ENCODE measurements around the gene SMCO2.

Gene SMCO2

DNA sequence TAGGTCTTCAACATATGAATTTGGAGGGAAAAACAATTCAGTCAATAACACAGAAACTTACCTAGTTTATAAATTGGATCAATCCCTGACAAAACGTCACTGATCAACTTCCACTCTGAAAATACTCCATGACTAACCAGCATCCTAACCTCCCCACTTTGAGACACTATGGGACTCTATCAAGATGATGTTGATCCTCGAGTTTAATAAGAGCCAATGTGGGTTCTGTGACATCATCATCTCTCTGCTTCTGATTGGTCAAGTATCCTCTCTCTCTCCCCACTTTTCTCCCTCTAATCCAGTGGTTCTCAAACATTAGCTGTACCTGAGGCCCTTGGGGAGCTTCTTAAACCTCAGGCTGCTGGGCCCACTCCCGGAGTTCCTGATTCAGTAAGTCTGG lies at the start of gene SMCO2:
Gene SMCO2, plus strand, starts transcription at position 301 of the 400 bp plus-strand sequence. CDS start 23,896 bp downstream, outside the sequence.
- no peak for DNase-seq

DNA sequence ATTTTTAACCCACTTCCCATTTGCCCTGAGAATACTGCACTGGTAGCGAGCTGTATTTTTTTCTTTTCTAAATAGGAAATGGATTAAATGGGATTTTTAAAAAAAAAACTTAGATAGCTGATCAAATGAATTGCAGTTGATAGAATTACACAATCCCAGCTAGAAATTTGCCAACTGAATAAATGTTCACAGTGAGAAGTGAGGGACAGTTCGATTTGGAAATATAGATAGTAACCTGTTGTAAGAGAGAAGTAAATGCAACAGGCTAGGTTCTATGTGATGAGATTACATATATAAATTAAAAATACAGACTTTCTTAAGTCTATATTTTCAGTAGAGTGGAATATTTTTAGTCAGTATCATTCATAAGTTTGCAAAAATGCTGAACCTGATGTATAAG lies 48.1 kb upstream of the SMCO2 start:
- DNase-seq = no peak

DNA sequence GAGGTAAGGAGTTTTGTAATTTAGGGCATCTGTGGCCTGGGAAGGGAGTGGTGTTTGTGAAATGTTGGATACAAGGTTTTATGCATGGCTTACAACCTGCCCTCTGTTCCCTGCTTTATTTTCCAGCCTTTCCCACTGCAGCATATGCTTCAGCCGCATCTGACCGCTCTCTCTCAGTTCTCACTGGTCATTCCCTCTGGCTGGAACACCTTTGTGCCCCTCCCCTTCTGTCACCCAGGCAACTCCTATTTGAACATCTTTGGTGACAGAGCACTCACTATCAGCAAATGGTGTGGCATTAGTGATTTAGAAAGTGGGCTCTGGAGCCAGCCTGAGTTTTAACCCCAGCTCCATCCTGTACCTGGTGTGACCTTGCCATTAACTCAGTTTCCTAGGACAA lies 47.5 kb upstream of the SMCO2 start:
- DNase-seq = no peak

DNA sequence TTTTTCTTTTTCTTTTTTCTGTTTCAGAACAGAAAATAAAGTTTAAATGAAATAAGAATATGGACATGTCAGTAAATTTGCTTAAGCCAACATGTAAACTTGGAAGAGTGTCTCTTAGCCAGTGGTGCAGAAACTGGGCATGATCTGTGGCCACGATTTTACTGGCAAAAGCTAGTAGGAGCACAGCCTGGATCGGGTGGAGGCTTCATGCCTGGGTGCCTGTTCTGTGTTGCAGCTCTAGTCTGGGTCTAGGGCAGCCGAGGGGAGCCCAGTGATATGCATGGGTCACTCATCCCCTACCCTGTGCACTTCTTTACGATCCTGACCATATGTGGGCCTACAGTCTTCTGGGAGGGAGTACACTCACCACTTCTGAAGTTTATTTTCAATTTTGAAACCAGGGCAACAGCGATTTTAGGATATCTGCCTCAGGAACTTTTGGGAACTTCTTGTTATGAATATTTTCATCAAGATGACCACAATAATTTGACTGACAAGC lies 45.6 kb upstream of the SMCO2 start:
- DNase-seq = no peak

DNA sequence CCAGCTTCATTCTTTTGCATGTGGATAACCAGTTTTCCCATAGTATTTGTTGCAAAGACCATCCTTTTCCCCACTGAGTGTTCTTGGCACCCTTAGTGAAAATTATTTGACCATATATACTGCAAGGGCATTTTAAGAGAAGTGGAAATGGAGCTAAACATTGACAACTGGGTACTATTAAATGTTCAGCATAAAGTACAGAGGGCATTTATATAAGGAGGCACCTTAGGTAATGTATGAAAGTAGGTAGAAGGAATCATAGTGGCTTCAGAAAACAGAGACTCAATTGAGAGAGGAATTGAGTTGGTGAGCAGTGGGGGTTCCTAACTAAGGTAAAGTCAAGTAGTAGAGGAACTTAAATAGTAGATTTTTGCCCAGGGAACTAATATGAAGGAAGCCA lies 34.5 kb upstream of the SMCO2 start:
- no peak for DNase-seq

DNA sequence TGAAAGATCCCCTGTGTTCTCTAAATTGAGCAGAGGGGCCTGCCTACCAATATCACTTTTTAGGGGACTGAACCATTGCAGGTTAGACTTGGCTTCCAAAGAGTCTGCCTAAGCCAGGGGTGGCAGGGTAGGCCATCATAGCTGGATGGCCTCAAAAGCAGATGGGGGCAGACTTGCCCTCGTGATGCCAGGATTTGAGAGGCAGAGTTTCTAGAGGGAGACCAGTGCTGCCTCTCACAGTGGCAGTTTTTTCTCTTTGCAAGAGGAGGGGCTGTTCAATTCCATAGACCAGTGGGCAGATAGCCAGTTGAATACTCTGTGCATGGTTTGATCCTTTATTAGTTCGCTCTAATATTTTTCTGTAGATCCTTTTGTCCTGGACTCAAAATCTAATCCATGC lies 23.8 kb upstream of the SMCO2 start:
- no peak for DNase-seq

DNA sequence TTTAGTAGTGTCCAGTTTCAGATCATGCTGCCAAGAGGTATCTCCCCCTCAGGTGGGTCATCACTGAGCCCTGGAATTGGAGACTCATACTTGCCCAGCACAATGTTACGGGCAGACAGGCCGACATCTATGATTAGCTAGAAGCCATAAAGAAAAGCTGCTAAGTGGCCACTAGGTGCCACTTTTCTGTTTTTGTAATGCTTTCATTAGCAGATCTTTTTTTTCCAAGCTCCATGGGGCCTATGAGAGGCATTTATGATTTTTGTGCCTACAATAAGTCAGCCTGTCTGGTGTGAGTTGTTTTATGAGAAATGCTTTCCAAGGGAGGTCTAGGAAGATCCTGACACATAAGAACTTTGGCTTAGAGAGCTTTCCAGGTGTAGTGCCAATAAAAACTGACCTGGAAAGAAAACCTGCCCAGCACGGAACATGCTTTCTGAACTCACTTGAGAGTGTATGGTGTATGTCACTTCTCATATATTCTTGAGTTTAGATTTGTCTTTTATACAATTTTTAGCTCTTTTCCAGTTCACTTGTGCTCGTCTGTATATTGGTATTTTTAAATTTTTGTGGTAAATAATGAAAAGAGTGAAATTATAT lies 21.8 kb upstream of the SMCO2 start:
- no peak for DNase-seq

DNA sequence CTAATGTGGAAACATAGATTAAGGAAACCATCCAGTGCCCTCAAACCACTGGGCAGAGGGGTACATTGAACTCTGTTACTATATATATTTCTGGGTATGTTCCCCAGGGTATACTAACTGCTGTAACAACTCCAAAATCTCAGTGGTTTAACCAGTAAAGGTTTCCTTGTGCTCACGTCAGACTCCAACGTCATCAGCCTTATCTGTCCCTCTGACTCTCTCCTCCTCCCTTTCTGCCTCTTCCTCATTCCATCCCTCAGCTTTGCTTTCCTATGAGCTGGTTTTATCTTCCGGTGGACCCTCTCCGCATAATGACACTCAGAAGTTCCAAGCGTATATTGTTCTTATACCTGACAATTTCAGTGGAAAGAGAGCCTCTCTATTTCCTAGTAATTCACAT lies 21.2 kb upstream of the SMCO2 start:
- DNase-seq = no peak

DNA sequence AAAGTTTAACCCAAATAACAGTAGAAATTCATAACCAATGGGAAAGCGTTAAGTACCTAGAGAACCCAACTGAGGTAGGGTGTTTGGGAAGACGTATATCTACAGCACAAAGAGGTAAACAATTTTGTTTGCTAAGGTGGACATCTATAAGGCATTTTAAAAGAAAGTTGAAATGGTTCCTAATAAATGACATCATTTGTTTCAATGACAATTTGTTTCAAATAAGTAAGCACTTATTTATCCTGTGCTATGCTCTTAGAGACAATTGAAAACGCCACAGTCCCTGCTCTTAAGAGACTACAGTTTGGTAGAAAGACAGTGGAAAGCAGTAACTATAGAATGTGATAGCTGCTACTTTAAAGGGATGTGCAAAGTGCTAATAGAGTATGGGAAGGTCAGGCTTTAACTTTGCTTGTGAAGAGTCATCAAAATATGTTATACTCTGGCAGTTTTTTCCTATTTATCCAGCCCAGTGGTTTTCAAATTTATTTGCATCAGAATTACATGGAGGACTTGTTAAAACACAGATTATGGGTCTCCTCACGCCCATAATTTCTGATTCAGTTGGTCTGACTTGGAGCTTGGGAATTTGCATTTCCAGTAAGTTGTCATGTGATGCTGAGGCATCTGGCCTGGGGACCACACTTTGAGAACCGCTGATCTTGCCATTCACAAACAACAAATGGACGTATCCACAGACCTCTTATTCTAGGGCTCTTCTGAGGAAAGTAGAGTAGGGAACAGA lies 19.6 kb upstream of the SMCO2 start:
- DNase-seq = no peak

DNA sequence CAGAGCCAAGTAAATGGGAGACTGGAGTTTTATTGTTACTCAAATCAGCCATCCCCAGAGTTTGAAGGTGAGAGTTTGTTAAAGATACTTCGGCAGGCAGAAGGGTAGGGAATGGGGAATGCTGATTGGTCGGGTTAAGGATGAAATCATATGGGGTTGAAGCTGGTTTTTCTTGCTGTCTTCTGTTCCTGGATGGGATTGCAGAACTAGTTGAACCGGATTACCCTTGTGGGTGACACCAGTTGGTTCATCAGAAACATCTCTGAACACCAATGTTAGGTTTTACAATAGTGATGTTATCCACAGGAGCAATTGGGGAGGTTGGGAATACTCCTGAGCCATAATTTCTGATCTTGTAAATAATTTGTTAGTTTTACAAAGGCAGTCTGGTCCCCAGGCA lies 18.7 kb upstream of the SMCO2 start:
- no peak for DNase-seq

DNA sequence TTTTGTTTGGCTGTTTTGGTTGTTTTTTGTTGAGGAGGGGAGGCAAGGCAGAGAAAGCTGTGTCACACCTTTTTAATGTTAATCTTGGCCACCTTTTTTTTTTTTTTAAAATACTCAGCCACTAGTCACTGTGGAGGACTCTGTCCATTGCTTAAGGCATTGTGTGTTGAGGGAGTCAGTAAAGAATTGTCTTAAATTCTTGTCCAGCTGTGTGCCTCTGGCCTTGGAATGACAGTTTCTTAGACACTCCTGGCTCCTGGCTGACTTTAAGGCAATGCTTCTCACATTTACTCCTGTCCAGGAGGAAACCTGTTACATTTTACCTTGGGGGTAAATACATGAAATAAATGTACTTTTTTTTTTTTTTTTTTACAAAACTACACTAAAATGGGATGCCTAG lies 18.1 kb upstream of the SMCO2 start:
- no peak for DNase-seq

DNA sequence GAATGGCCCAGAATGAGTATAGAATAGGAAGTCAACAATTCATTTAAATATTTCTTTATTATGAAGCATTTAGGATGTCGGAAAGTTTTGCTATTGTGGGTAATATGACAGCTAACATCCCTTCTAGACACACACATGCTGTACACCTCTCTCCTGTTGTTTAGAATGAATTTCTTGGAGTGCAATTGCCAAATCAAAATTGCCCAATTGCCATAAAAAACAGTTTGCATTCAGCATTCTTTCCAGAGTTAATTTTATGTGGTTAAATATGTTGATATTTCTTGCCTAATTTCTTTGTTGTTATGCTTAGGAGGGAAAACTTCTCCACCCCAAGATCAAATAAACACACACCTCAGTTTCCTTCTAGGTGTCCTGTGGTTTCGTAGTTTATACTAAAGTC lies 16.9 kb upstream of the SMCO2 start:
- DNase-seq = no peak

DNA sequence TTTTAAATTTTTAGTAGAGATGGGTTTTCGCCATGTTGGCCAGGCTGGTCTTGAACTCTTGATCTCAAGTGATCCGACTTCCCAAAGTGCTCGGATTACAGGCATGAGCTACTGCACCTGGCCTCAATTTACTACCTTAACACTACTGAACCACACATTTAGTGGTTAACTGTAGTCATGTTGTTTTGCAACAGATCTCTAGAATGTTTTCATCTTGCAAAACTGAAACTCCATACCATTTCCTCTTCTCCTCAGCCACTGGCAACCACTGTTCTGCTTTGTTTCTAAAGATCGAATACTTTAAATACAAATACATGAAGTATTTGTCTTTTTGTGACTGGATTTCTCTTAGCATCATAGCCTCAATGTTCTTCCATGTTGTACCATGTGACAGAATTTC lies 15.4 kb upstream of the SMCO2 start:
- no peak for DNase-seq

DNA sequence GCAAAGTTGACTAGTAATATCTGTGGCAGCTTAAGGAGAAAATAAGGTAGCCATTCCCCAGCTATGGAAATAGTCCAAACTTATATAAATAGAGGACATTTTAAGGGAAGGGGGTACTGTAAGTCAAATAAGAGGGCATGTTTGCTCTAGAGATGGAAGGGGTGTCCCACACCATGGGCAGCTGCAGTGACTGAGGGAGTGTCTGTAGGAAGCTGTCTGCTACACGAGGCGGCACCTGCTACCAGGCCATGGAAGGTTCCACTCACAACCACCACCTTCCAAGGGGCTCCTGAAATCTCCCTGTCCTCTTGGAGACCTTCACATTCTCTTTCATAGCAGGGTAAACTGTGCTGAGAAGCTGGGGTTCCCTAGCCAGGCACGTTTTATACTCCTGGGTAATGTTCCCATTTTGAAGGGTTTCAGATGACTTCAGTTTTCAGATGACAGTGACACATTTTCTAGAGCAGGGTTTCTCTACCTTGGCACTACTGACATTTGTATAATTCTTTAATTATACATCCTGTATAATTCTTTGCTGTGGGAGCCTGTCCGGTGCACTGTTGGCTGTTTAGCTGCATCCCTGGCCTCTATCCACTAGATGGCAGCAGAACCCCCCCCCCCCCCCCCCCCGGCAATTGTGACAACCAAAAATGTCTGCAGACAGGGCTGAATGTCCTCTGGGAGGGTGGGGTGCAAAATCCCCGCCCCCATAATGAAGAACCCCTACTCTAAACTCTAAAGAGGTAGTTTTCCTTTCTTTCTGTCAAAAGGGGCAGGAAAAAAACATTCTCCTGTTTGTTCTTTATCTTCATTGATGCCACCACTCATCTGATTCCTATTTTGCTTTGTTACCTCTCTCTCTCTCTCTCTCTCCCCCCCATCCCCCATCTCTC lies 11.6 kb upstream of the SMCO2 start:
- DNase-seq = peak; percentile 42

DNA sequence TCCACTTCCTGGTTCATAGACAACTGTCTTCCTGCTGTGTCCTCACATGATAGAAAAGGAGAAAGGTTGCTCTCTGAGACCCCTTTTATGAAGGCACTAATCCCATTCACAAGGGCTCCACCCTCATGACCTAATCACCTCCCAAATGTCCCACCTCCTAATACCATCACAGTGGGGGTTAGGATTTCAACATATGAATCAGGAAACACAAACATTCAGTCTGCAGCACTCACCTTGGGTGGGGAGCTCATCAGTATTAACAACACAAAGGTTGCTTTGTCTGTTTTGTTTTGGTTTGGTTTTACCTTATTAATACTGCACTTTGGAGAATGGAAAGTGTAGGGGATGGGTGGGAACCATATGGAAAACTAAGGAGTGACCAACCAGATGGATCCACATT lies 10.5 kb upstream of the SMCO2 start:
- DNase-seq = no peak

DNA sequence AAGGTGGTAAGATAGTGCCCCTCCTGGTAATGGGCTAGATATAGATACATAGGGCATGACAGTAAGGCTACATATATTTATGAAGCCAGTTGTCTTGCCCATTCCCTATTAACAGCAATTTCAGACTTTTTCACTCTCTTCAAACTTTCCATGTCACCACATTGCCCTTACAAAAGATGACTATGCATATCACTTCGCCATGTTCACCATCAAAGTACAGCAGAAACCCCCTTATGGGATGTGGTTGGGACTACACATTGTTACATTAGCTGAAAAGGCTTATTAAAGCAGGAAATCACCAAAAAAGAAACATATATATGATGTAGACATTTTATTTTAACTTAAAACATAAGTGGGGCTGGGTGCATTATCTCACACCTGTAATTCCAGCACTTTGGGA lies 9.8 kb upstream of the SMCO2 start:
- no peak for DNase-seq

DNA sequence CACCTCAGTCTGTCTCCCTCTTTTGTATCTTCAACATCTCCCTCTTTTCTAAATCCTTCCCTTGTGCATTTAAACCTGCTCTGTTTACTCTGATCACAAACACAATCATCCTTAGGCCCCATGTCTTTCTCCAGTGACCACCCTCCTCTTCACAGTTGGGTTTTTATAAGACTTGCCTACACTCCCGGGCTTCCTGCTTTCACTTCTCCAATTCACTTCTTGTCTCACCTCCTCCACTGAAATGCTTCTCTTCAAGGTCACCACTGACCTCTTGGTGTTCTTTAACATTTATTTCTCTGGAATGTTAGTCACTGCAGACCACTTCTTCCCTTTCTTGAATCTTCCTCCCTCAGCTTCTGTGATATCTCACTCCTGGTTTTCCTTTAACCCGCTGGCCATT lies 8.7 kb upstream of the SMCO2 start:
- DNase-seq = no peak

DNA sequence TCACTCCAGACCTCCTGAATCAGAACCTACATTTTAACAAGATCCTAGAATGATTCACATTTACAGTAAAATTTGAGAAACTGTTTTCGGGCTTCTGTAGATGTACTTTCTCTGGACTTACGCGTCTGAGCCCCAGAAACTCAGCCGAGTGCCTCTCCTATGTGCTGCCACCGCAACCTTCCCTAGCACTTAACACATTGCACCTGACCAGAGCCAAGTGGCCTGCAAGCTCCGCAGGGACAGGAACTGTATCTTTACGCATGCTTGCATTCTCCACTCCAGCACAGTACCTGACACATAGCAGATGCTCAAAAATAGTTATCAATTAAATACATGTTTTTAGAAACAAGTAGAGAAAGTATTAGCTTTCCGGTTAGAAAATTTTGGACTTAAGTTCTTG lies 1.2 kb downstream of the SMCO2 start:
- DNase-seq = no peak

DNA sequence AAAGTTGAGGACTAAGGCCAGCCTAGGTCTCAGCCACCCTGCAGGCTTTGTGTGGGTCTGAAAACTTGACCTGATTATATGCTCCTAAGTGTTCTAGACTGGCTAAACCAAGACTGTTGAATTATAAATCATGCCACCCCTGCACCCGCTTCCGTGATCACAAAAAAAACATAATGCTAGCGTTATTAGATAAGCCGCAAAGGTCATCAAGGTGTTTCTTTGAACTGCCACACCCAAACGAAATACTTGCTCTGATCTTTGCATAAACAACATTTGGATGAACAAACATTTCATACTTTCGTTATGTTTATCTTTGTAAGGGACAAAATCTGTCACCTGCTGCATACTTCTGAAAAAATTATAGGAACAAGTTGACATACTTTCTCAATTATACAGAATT lies 2.5 kb downstream of the SMCO2 start:
- DNase-seq = no peak

DNA sequence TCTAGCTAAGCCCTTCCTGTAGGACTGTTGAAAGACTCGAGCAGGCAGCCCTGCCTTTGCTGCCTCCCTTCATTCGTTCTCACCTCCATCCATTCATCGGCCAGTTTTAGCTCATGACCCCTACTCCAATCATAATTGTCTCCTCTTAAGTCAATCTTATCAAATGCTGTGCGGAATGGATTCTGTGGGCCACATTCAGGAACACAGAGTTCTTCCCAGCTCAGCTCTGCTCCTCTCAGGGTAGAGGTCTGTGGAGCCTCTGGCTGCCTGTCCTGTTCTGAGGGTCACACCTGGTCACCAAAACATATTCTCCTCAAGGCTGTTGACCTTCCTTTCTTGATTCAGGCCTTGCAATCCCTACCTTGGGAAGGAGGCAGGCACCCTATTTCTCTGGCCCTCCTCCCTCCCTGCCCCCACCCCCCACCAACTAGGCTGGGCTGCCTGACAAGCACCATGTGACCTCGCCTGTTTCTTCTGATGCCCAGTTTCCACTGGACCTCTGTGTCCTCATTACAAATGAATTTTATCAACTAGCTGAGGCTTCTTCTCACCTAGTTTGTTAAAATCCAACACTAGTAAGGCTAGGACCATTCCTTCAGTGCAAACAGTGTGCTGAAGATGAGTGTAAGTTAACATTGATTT lies 3.5 kb downstream of the SMCO2 start:
- no peak for DNase-seq

DNA sequence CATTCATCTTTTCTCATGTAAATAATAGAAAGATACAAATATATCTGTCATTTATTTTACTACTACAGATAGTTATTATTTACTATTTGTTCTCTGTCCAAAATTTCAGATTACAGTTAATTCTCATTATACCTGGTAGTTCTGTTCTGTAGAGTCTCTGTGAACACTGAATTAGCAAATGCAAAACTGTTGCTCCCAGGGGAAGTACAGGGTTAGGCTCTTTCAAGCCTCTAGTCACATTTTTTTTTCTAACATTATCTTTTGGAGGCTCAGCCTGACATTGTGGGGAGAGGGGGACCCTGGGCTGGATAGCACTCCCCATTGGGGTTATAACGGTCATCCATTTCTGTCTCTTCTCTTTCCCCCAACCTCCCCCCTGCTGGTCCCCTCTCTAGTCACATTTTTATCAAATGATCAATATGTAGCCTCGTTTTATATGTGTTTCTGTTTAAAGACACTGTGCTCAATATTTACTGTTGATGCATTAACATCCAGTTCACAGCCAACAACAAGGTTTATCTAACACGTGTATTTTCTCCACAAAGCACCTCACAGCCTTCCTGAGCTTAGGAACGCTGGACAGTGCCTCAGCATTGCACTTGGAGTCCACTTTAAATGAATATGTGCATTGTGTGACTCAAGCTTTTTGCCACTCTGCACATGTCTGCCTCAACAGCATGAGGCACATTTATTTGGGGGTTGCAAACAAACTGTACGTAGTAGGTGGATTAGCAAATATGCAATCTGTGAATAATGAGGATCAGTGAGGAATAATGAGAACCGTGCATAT lies 4.7 kb downstream of the SMCO2 start:
- DNase-seq = no peak

DNA sequence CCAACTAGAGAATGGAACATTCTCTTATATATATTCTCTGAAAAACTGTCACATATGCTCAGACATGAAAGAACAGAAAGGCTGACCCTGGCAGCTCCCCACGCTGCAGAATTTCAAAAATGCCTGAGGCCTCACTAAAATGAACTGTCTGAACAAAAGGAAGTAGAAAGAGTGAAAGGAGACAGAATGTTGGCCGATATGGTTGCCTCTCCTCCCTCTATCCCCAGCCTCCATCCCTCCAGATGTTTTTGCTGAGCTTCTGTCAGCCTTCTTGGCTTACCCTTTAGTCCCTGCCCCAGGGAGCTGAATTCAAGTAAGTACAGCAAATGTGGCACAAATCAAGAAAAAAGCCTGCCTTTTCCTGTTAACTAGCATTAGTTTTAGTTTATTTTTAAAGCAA lies 6.9 kb downstream of the SMCO2 start:
- no peak for DNase-seq

Data from T1000 (cell line).